Colonic mucosa (tissue), 4 donors: ENCODE measurements around the gene TSSK3. TPM values are rescaled to one million over a fixed set of nuclear protein-coding genes. Genes with fewer than 3 reads are reported as not detected.
A peak's percentile ranks its signal among the peaks of the same experiment; 100 is the strongest.

Source experiments
- DNase-seq: peaks from one replicate; pipeline ENCODE4 v3.0.0-alpha.2; 2020
- H3K27ac ChIP-seq: fragments of 200-600 bp; one replicate; pipeline ENCODE4 v1.8.0; 2021
- H3K27me3 ChIP-seq: fragments of 200-600 bp; one replicate; pipeline ENCODE4 v1.8.0; 2021
- H3K36me3 ChIP-seq: fragments of 200-600 bp; one replicate; pipeline ENCODE4 v1.8.0; 2021
- H3K4me1 ChIP-seq: fragments of 200-600 bp; one replicate; pipeline ENCODE4 v1.8.0; 2021; ENCODE audit warnings: mild to moderate bottlenecking
- H3K4me3 ChIP-seq: fragments of 200-600 bp; one replicate; pipeline ENCODE4 v1.8.0; 2021
- H3K9ac ChIP-seq, 2 donors: one replicate each; pipeline ENCODE4 v1.7.0; 2013; ENCODE audit warnings: control low read depth in 2 of 2, low read depth in 2 of 2, low read length in 2 of 2
- H3K9me3 ChIP-seq: fragments of 200-600 bp; one replicate; pipeline ENCODE4 v1.8.0; 2021
- CTCF ChIP-seq: fragments of 200-600 bp; IDR thresholded peaks from one replicate; pipeline ENCODE4 v1.8.0; 2022; ENCODE audit warnings: antibody characterized with exemption, mild to moderate bottlenecking
- intact Hi-C: fragments of 100-400 bp; cut with DNase I; formaldehyde crosslinking; loops from one replicate; pipeline ENCODE4 v1.14.1; 2022
- total RNA-seq, 2 donors: library from RNA; stranded (reverse); fragmentation: NEBNext Ultra II Directional in 1 of 2; extraction: Animal tissue kit (Norgen Biotek cat#: 25700) in 1 of 2; gene quantifications; one replicate each; pipeline ENCODE4 v1.2.1, GENCODE V29; 2021
- donor health status: healthy.
- donor health status: DM: no; HTN: no; CAD: no.
- donor health status: DM: no; HTN: no; CAD: no.

Gene TSSK3
- total RNA-seq, 2 donors from 2014 or later: 0.61 to 0.99 TPM

GRCh38 chr1:32334274-32334861 is 28.0 kb upstream of the TSSK3 start:
- no peak for TF ChIP-seq CTCF
- Histone ChIP-seq H3K4me3 (peak overlapping the region; percentile 68), H3K9ac (peak overlapping the region in 1 of 2 donors; percentile 92), H3K36me3 (peaks cover 8% of the 10 kb centered on the region), H3K27me3 (no peaks in the 10 kb centered on the region), H3K9me3 (no peaks in the 10 kb centered on the region), H3K4me1 (peaks cover 36% of the 10 kb centered on the region), H3K27ac (peak overlapping the region; percentile 56)
- intact Hi-C loops: loop anchor here (10.0 kb wide), 1 partner anchor 90 kb away; the partner anchor contains the start of gene FAM167B
- DNase-seq: no peak

GRCh38 chr1:32334864-32335534 is 27.3 kb upstream of the TSSK3 start:
- DNase-seq: peak; percentile 54
- H3K27me3 ChIP-seq: no peaks in the 10 kb centered on the region
- H3K36me3 ChIP-seq: peaks cover 8% of the 10 kb centered on the region
- no peaks in the 10 kb centered on the region for H3K9me3 ChIP-seq
- intact Hi-C loops: loop anchor here (10.0 kb wide), 1 partner anchor 90 kb away; the partner anchor contains the start of gene FAM167B
- H3K27ac ChIP-seq: peak overlapping the region; percentile 56
- H3K4me3 ChIP-seq: peak overlapping the region; percentile 68
- H3K4me1 ChIP-seq: peaks cover 36% of the 10 kb centered on the region
- peak overlapping the region; percentile 70 to 92 for H3K9ac ChIP-seq
- peak; percentile 73 for TF ChIP-seq CTCF

- no peaks in the 10 kb centered on the region for H3K27me3 ChIP-seq
- peaks cover 36% of the 10 kb centered on the region for H3K4me1 ChIP-seq
- intact Hi-C loops: loop anchor here (10.0 kb wide), 1 partner anchor 91 kb away; the partner anchor contains the start of gene FAM167B
- peak overlapping the region; percentile 56 for H3K27ac ChIP-seq
- H3K4me3 ChIP-seq: peak overlapping the region; percentile 68
- H3K9ac ChIP-seq: peak overlapping the region; percentile 70 to 92
- H3K9me3 ChIP-seq: no peaks in the 10 kb centered on the region
- H3K36me3 ChIP-seq: peaks cover 8% of the 10 kb centered on the region
- no peak for DNase-seq
- no peak for TF ChIP-seq CTCF
Observed at GRCh38 chr1:32335535-32335789, 26.9 kb upstream of the TSSK3 start.

GRCh38 chr1:32335790-32336590 is 26.3 kb upstream of the TSSK3 start, which contains the start of gene MARCKSL1:
MARCKSL1 (minus strand) TSS chr1:32336233; CDS start chr1:32336033, 200 bp downstream.
- peak within 1 kb of the TSS; percentile 56 for H3K27ac ChIP-seq
- H3K9ac ChIP-seq: peak within 1 kb of the TSS; percentile 70 to 92
- peak; percentile 85 for DNase-seq
- H3K36me3 ChIP-seq: peaks cover 8% of the 10 kb centered on the region
- peak within 1 kb of the TSS; percentile 68 for H3K4me3 ChIP-seq
- intact Hi-C loops: loop anchor here (10.0 kb wide), 1 partner anchor 91 kb away; the partner anchor contains the start of gene FAM167B
- peaks cover 36% of the 10 kb centered on the region for H3K4me1 ChIP-seq
- no peaks in the 10 kb centered on the region for H3K9me3 ChIP-seq
- TF ChIP-seq CTCF: no peak
- no peaks in the 10 kb centered on the region for H3K27me3 ChIP-seq

- peaks cover 36% of the 10 kb centered on the region for H3K4me1 ChIP-seq
- intact Hi-C loops: loop anchor here (10.0 kb wide), 1 partner anchor 92 kb away; the partner anchor contains the start of gene FAM167B
- H3K27me3 ChIP-seq: no peaks in the 10 kb centered on the region
- peak overlapping the region; percentile 68 for H3K4me3 ChIP-seq
- H3K36me3 ChIP-seq: peaks cover 8% of the 10 kb centered on the region
- DNase-seq: no peak
- H3K9ac ChIP-seq: peak overlapping the region; percentile 3 to 52
- no peak for TF ChIP-seq CTCF
- H3K9me3 ChIP-seq: no peaks in the 10 kb centered on the region
- no peak overlapping the region for H3K27ac ChIP-seq
Observed at GRCh38 chr1:32336591-32336932, 25.8 kb upstream of the TSSK3 start.
